ENCODE data around the gene OCA2. TPM values are rescaled to one million over a fixed set of nuclear protein-coding genes. Genes with fewer than 3 reads are reported as not detected.
A peak's percentile ranks its signal among the peaks of the same experiment; 100 is the strongest.

Gene OCA2
- total and polyA plus RNA-seq, 2 of the 8 experiments (the other 6 are each of a cell fraction or from before 2014, with no cell fraction given) = 0.20 TPM

GRCh38 chr15:27863000-27863399 is 236.1 kb downstream of the OCA2 start:
- Histone ChIP-seq H3K9me3 (ENCODE audit: insufficient read depth in 2 of 2, low read depth in 1 of 2, low read length in 1 of 2) (peaks cover 7% of the 10 kb centered on the region in 2 experiments; a peak in 2 of 4 replicates), H3K27ac (ENCODE audit: low read depth, low read length) (no peak overlapping the region), H4K5ac (ENCODE audit: insufficient read length, low read depth, low read length) (no peak overlapping the region), H3K4ac (replicated peaks; ENCODE audit: insufficient read length, low read depth, low read length) (no peak overlapping the region), H3K23ac (ENCODE audit: insufficient read length) (no peak overlapping the region), H3K79me2 (ENCODE audit: control insufficient read depth in 1 of 2, insufficient read depth in 2 of 2, low read length in 2 of 2) (no peaks in the 10 kb centered on the region), H4K20me1 (replicated peaks in 1 of 2; ENCODE audit: control insufficient read depth in 1 of 2, insufficient read depth in 2 of 2, low read length in 2 of 2) (no peaks in the 10 kb centered on the region), H2BK20ac (ENCODE audit: low read length) (no peak overlapping the region), H4K91ac (replicated peaks; ENCODE audit: insufficient read length, low read length) (no peak overlapping the region), H3K27me3 (replicated peaks in 1 of 4; ENCODE audit: control insufficient read depth in 3 of 4, extremely low read depth in 1 of 4, insufficient read depth in 3 of 4, low read length in 3 of 4) (no peaks in the 10 kb centered on the region), H3K4me2 (ENCODE audit: insufficient read depth in 1 of 2, low read depth in 2 of 2, low read length in 2 of 2) (no peak overlapping the region), H4K8ac (ENCODE audit: extremely low read depth, insufficient read depth, low read length) (no peak overlapping the region; the same call in 1 of the 2 replicates), H3K79me1 (ENCODE audit: low read depth, low read length) (no peaks in the 10 kb centered on the region), H3K18ac (ENCODE audit: extremely low read depth, low read length) (no peak overlapping the region), H3K9ac (replicated peaks in 1 of 4; ENCODE audit: extremely low read depth in 1 of 4, low read depth in 3 of 4, low read length in 3 of 4) (no peak overlapping the region), H3K14ac (ENCODE audit: insufficient read length) (no peak overlapping the region), H3K4me1 (replicated peaks in 1 of 4; ENCODE audit: control insufficient read depth in 3 of 4, insufficient read depth in 4 of 4, low read length in 3 of 4) (no peaks in the 10 kb centered on the region), H3K56ac (replicated peaks; ENCODE audit: insufficient read length, low read depth, low read length) (no peak overlapping the region), H2AFZ (ENCODE audit: low read length) (no peak overlapping the region), H3K4me3 (ENCODE audit: extremely low read depth in 1 of 4, insufficient read depth in 2 of 4, low read depth in 3 of 4, low read length in 4 of 4) (no peak overlapping the region), H3K36me3 (ENCODE audit: control insufficient read depth in 2 of 4, insufficient read depth in 4 of 4, low read length in 3 of 4) (no peaks in the 10 kb centered on the region), H2BK12ac (ENCODE audit: low read depth, low read length) (no peak overlapping the region), H2AK5ac (ENCODE audit: low read depth, low read length) (no peak overlapping the region), H2BK15ac (ENCODE audit: low read length) (no peak overlapping the region), H3K23me2 (ENCODE audit: low read depth, low read length) (no peaks in the 10 kb centered on the region), H2BK120ac (replicated peaks; ENCODE audit: low read depth, low read length) (no peak overlapping the region), H2BK5ac (ENCODE audit: low read depth, low read length) (no peak overlapping the region)
- ChIA-PET CTCF (ENCODE audit: partially characterized antibody) (no interaction called here), POLR2A (ENCODE audit: partially characterized antibody) (no interaction called here)
- peak in 1 of 2 experiments; percentile 24 for DNase-seq (ENCODE audit: low read depth in 1 of 2, low spot score in 2 of 2)
- WGBS, 2 experiments (ENCODE audit: extremely low coverage in 1 of 2, insufficient coverage in 1 of 2, insufficient read length in 1 of 2, insufficient replicate concordance in 2 of 2, low coverage in 1 of 2, low lambda C conversion rate in 2 of 2, missing lambda C conversion rate in 1 of 2) = 95% methylated on average over 5 of the region's 6 CpGs; no CpG with 5 or more reads in 1 of the 2 experiments
- FAIRE-seq = no peak
- TF ChIP-seq SP1 (IDR thresholded peaks at IDR 0.05; ENCODE audit: low read depth, low read length) = no peak
- no peak for TF ChIP-seq RAD21 (IDR thresholded peaks at IDR 0.05 in 1 of 2, conservative IDR thresholded peaks at IDR 0.05 in 1 of 2; ENCODE audit: low read depth in 2 of 2, low read length in 2 of 2)
- TF ChIP-seq SP2 (IDR thresholded peaks at IDR 0.05; ENCODE audit: low read length) = no peak
- no peak for TF ChIP-seq E2F6 (IDR thresholded peaks at IDR 0.05)
- TF ChIP-seq SIRT6 (IDR thresholded peaks at IDR 0.05; ENCODE audit: low read length) = no peak
- TF ChIP-seq TAF7 (optimal IDR thresholded peaks at IDR 0.05; ENCODE audit: borderline replicate concordance, low read depth, low read length) = no peak
- TF ChIP-seq POU5F1 (IDR thresholded peaks at IDR 0.05; ENCODE audit: low read depth, low read length) = no peak
- no peak for TF ChIP-seq BCL11A (IDR thresholded peaks at IDR 0.05; ENCODE audit: low read depth in 2 of 2, low read length in 2 of 2)
- TF ChIP-seq GABPA (IDR thresholded peaks at IDR 0.05; ENCODE audit: borderline replicate concordance, insufficient read depth, low read length) = no peak
- no peak for TF ChIP-seq KDM1A (IDR thresholded peaks at IDR 0.05; ENCODE audit: borderline replicate concordance, low read length)
- TF ChIP-seq MAX (IDR thresholded peaks at IDR 0.05) = no peak
- TF ChIP-seq TEAD4 (IDR thresholded peaks at IDR 0.05; ENCODE audit: low read depth, low read length) = no peak

All from H1 (cell line).